Endothelial cell of umbilical vein (primary cell): ENCODE measurements around the gene CDK5RAP2. TPM values are rescaled to one million over a fixed set of nuclear protein-coding genes. Genes with fewer than 3 reads are reported as not detected.

Experiments used
- BruUV-seq: library from RNA; stranded (reverse); fragments of 400-500 nt; replicated peaks from 2 replicates; lab custom pipeline; 2021; lab: Mats Ljungman, UMichigan
- CTCF ChIA-PET: fragments of 300-600, 350-600 bp; sonication (Branson Sonifier 250); formaldehyde crosslinking; loops from one replicate; lab custom pipeline; 2021; ENCODE audit warnings: antibody characterized with exemption, inconsistent platforms; lab: Charles Lee
- POLR2A ChIA-PET: fragments of 300-600, 350-600 bp; sonication (Branson Sonifier 250); formaldehyde crosslinking; loops from one replicate; lab custom pipeline; 2021; ENCODE audit warnings: antibody characterized with exemption, inconsistent platforms; lab: Charles Lee
- DNase-seq: peaks from one replicate; pipeline ENCODE4 v3.0.0-alpha.2; 2011; ENCODE audit warnings: low read depth, low spot score
- FAIRE-seq: peaks from 2 replicates; lab custom pipeline; 2011; peaks lifted over from hg19 to GRCh38; lab: Jason Lieb, UNC
- H2AFZ ChIP-seq: 2 replicates; pipeline ENCODE4 v1.6.0; 2012; ENCODE audit warnings: low read depth, low read length, control low read depth, inconsistent platforms
- H3K27ac ChIP-seq: 2 replicates; pipeline ENCODE4 v1.5.1; 2011; ENCODE audit warnings: low read depth, mild to moderate bottlenecking, control low read depth, low read length, moderate library complexity; ENCODE audit not compliant: insufficient read depth
- H3K27me3 ChIP-seq, 2 experiments: 2 replicates each; pipeline versions ENCODE4 v1.6.0 to v1.6.1; 2011; ENCODE audit warnings: low read length in 2 of 2, mixed read lengths in 1 of 2; ENCODE audit not compliant: control insufficient read depth in 2 of 2, insufficient read depth in 2 of 2
- H3K36me3 ChIP-seq, 2 experiments: 2 replicates in 1 of 2; 3 replicates in 1 of 2; pipeline ENCODE4 v1.5.1; 2011; ENCODE audit warnings: low read length in 2 of 2, mild to moderate bottlenecking in 1 of 2, moderate library complexity in 1 of 2; ENCODE audit not compliant: control insufficient read depth in 2 of 2, insufficient read depth in 2 of 2; ENCODE audit errors: extremely low read depth in 1 of 2
- H3K4me1 ChIP-seq: 3 replicates; pipeline ENCODE4 v1.5.1; 2011; ENCODE audit warnings: mild to moderate bottlenecking, low read length; ENCODE audit not compliant: control insufficient read depth, insufficient read depth; ENCODE audit errors: extremely low read depth
- H3K4me2 ChIP-seq: 2 replicates; pipeline ENCODE4 v1.6.1; 2011; ENCODE audit warnings: low read length, control low read depth, mixed read lengths; ENCODE audit not compliant: insufficient read depth
- H3K4me3 ChIP-seq, 3 experiments: fragments of 200-600 bp in 1 of 3; sonication (generic), shearing (Covaris generic) in 1 of 3; replicated peaks in 1 of 3; 2 replicates each; pipeline ENCODE4 v1.5.1; 2011 to 2016; ENCODE audit warnings: control low read depth in 3 of 3, low read length in 3 of 3, mild to moderate bottlenecking in 2 of 3, inconsistent platforms in 1 of 3, low read depth in 1 of 3, moderate library complexity in 1 of 3; ENCODE audit not compliant: insufficient read depth in 1 of 3
- H3K79me2 ChIP-seq: 2 replicates; pipeline ENCODE4 v1.6.0; 2012; ENCODE audit warnings: low read length, inconsistent platforms; ENCODE audit not compliant: control insufficient read depth, insufficient read depth
- H3K9ac ChIP-seq: replicated peaks from 2 replicates; pipeline ENCODE3; 2011; ENCODE audit warnings: low read length, control low read depth; ENCODE audit not compliant: insufficient read depth; ENCODE audit errors: extremely low read depth
- H3K9me1 ChIP-seq: replicated peaks from 3 replicates; pipeline ENCODE4 v1.6.0; 2011; ENCODE audit warnings: mild to moderate bottlenecking, low read length; ENCODE audit not compliant: control insufficient read depth, insufficient read depth; ENCODE audit errors: extremely low read depth
- H3K9me3 ChIP-seq: replicated peaks from 2 replicates; pipeline ENCODE4 v1.5.1; 2012; ENCODE audit warnings: low read length, inconsistent platforms; ENCODE audit not compliant: control insufficient read depth, insufficient read depth
- H4K20me1 ChIP-seq: replicated peaks from 2 replicates; pipeline ENCODE3; 2011; ENCODE audit warnings: mild to moderate bottlenecking, low read length; ENCODE audit not compliant: control insufficient read depth, insufficient read depth; ENCODE audit errors: extremely low read depth
- EZH2 ChIP-seq: IDR thresholded peaks from 2 replicates; pipeline ENCODE4 v1.6.1; 2012; ENCODE audit warnings: borderline replicate concordance, low read depth, mild to moderate bottlenecking, moderate library complexity, low read length, inconsistent platforms; ENCODE audit not compliant: severe bottlenecking
- FOS ChIP-seq: IDR thresholded peaks from 2 replicates; pipeline ENCODE4 v1.6.1; 2011; ENCODE audit warnings: mild to moderate bottlenecking, low read length, moderate library complexity, borderline replicate concordance; ENCODE audit not compliant: insufficient read depth
- GATA2 ChIP-seq: IDR thresholded peaks from 2 replicates; pipeline ENCODE4 v1.7.0; 2011; ENCODE audit warnings: low read depth, mild to moderate bottlenecking, moderate library complexity, mixed read lengths, low read length; ENCODE audit not compliant: insufficient read length, insufficient read depth
- JUN ChIP-seq: IDR thresholded peaks from 2 replicates; pipeline ENCODE4 v1.6.1; 2011; ENCODE audit warnings: borderline replicate concordance, low read depth; ENCODE audit not compliant: insufficient read length, insufficient read depth
- MYC ChIP-seq: IDR thresholded peaks from one replicate; pipeline ENCODE4 v1.6.1; 2011; ENCODE audit warnings: mild to moderate bottlenecking, low read depth, low read length
- POLR2A ChIP-seq: IDR thresholded peaks from 2 replicates; pipeline ENCODE4 v1.6.1; 2012; ENCODE audit warnings: low read depth, mild to moderate bottlenecking, control low read depth, low read length
- POLR2AphosphoS5 ChIP-seq: IDR thresholded peaks from 2 replicates; pipeline ENCODE4 v1.6.1; 2012; ENCODE audit warnings: low read depth, mild to moderate bottlenecking, control low read depth, low read length, moderate library complexity; ENCODE audit not compliant: insufficient read depth
- dilution Hi-C: fragments of 300-500 bp; cut with MboI; formaldehyde crosslinking; loops from one replicate; pipeline ENCODE4 v1.15.0; 2019; ENCODE audit warnings: low sequenced_read_pairs; ENCODE audit not compliant: extremely low pct_ligation_motif_present
- intact Hi-C: fragments of 100-400 bp; cut with micrococcal nuclease; formaldehyde crosslinking; loops from one replicate; pipeline ENCODE4 v1.10.0; 2022
- polyA plus RNA-seq, 4 experiments: library from polyadenylated mRNA; depleted of rRNA in 3 of 4; stranded (reverse) in 3 of 4; unstranded in 1 of 4; fragments of >200 nt; gene quantifications; 2 replicates each; pipeline versions ENCODE4 v1.2.1 to v1.2.3, GENCODE V29; 2011 to 2012; ENCODE audit warnings: missing spikeins in 1 of 4
- total RNA-seq: library from RNA; stranded (reverse); gene quantifications from 2 replicates; pipeline ENCODE4 v1.2.3, GENCODE V29; 2021
- TF ChIP-seq, protein P1 (sequence below), 2 donors: IDR thresholded peaks; 1 replicate in 1 of 2; 2 replicates in 1 of 2; pipeline ENCODE4 v1.5.1; 2011; ENCODE audit warnings: low read length in 2 of 2, mild to moderate bottlenecking in 2 of 2, moderate library complexity in 2 of 2, control low read depth in 1 of 2, inconsistent platforms in 1 of 2, low read depth in 1 of 2; ENCODE audit not compliant: insufficient read depth in 1 of 2; ENCODE audit errors: extremely low read depth in 1 of 2
- TF ChIP-seq, protein P2 (sequence below): IDR thresholded peaks from 2 replicates; pipeline ENCODE4 v1.6.1; 2011; ENCODE audit not compliant: insufficient read depth, insufficient read length

CDK5RAP2 gene
- total and polyA plus RNA-seq, 2 donors (not counting 3 experiments of a cell fraction or from before 2014, with no cell fraction given) = 17.5 to 56.7 TPM

DNA sequence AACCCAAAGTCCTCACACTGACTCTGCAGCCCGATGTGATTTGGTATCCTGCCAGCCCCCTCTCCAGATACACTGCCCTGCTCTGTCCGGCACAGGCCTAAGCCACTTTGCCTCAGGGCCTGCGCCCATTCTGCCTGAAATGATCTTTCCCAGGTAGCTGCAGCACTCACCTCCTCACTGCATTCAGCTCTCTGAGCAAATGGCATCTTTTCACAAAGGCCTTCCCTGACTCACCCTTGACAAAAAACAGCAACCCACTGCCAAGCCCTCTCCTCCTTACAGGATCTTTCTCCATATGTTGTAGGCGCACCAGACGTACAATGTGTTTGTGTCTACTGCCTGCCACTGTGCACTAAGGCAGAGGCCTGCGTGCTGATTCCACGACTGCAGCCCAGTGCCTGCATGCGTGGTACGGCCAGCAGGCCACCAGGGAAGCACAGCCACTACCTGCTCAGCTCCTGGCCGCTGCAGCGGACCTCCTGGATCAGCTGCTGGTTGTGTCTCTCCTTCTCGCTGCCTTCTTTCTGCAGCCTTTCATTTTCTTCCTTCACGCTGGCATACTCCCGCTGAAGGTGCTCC, 171.2 kb downstream of the CDK5RAP2 start:
- H4K20me1 ChIP-seq = no peaks in the 10 kb centered on the region
- H3K9me3 ChIP-seq = no peaks in the 10 kb centered on the region
- CTCF ChIA-PET = no interaction called here
- intact Hi-C loops = no loop called here
- no peaks in the 10 kb centered on the region for H3K9me1 ChIP-seq
- H3K4me1 ChIP-seq = no peaks in the 10 kb centered on the region
- dilution Hi-C loops = no loop called here
- no peak overlapping the region for H3K27ac ChIP-seq
- BruUV-seq = no TSS peak
- H3K4me3 ChIP-seq = no peak overlapping the region
- POLR2A ChIA-PET = no interaction called here
- no peak overlapping the region for H3K9ac ChIP-seq
- FAIRE-seq = no peak
- DNase-seq = no peak
- no peak overlapping the region for H2AFZ ChIP-seq
- no peak overlapping the region for H3K4me2 ChIP-seq
- peaks cover 6 to 13% of the 10 kb centered on the region in 2 experiments for H3K36me3 ChIP-seq
- H3K27me3 ChIP-seq = no peaks in the 10 kb centered on the region
- TF ChIP-seq JUN = no peak
- TF ChIP-seq GATA2 = no peak
- no peak for TF ChIP-seq FOS
- TF ChIP-seq, protein P1, sequence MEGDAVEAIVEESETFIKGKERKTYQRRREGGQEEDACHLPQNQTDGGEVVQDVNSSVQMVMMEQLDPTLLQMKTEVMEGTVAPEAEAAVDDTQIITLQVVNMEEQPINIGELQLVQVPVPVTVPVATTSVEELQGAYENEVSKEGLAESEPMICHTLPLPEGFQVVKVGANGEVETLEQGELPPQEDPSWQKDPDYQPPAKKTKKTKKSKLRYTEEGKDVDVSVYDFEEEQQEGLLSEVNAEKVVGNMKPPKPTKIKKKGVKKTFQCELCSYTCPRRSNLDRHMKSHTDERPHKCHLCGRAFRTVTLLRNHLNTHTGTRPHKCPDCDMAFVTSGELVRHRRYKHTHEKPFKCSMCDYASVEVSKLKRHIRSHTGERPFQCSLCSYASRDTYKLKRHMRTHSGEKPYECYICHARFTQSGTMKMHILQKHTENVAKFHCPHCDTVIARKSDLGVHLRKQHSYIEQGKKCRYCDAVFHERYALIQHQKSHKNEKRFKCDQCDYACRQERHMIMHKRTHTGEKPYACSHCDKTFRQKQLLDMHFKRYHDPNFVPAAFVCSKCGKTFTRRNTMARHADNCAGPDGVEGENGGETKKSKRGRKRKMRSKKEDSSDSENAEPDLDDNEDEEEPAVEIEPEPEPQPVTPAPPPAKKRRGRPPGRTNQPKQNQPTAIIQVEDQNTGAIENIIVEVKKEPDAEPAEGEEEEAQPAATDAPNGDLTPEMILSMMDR (IDR thresholded peaks at IDR 0.05; ENCODE audit: extremely low read depth in 1 of 2, insufficient read depth in 1 of 2, low read depth in 1 of 2, low read length in 2 of 2) = no peak
- no peak for TF ChIP-seq EZH2
- TF ChIP-seq, protein P2, sequence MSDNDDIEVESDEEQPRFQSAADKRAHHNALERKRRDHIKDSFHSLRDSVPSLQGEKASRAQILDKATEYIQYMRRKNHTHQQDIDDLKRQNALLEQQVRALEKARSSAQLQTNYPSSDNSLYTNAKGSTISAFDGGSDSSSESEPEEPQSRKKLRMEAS = no peak
- TF ChIP-seq MYC = no peak
- TF ChIP-seq POLR2A = no peak
- no peak for TF ChIP-seq POLR2AphosphoS5
- H3K79me2 ChIP-seq = no peaks in the 10 kb centered on the region
